HL-60 (cell line): Measurements from ENCODE around the gene EEF1AKMT2.

Experiments
- DNase-seq, 2 experiments: peaks; one replicate each; pipeline ENCODE4 v3.0.0-alpha.2; 2010 to 2020; ENCODE audit warnings: low read depth in 1 of 2, low spot score in 1 of 2
- H3K27ac ChIP-seq: fragments of 250-450 bp; sonication (Bioruptor Pico); replicated peaks from 2 replicates; pipeline ENCODE4 v1.5.1; 2020; ENCODE audit warnings: mild to moderate bottlenecking, moderate library complexity
- H3K27me3 ChIP-seq: fragments of 250-450 bp; sonication (Bioruptor Pico); 2 replicates; pipeline ENCODE4 v1.5.1; 2021; ENCODE audit warnings: mild to moderate bottlenecking, moderate library complexity; ENCODE audit not compliant: insufficient read depth, poor library complexity, severe bottlenecking
- H3K4me3 ChIP-seq: replicated peaks from 2 replicates; pipeline ENCODE4 v1.5.1; 2011; ENCODE audit warnings: mild to moderate bottlenecking, control low read depth, low read length; ENCODE audit not compliant: insufficient read depth
- CTCF ChIP-seq: IDR thresholded peaks from one replicate; pipeline ENCODE4 v1.5.1; 2011; ENCODE audit warnings: low read length, control low read depth, inconsistent platforms; ENCODE audit not compliant: insufficient read depth
- GABPA ChIP-seq: IDR thresholded peaks from 2 replicates; pipeline ENCODE4 v1.6.1; 2012; ENCODE audit warnings: low read depth
- POLR2AphosphoS5 ChIP-seq: IDR thresholded peaks from 2 replicates; pipeline ENCODE4 v1.6.1; 2012; ENCODE audit warnings: low read depth
- REST ChIP-seq: IDR thresholded peaks from 2 replicates; pipeline ENCODE4 v1.6.1; 2012; ENCODE audit warnings: low read depth; ENCODE audit not compliant: insufficient replicate concordance
- SPI1 ChIP-seq: IDR thresholded peaks from 2 replicates; pipeline ENCODE4 v1.6.1; 2012; ENCODE audit warnings: low read depth, mild to moderate bottlenecking, borderline replicate concordance

The EEF1AKMT2 gene

GRCh38 chr10:124717911-124718741 is 73.6 kb downstream of the EEF1AKMT2 start:
- H3K27ac ChIP-seq: peak overlapping the region; percentile 79

GRCh38 chr10:124717041-124717757 is 74.5 kb downstream of the EEF1AKMT2 start:
- Histone ChIP-seq H3K27ac (peak overlapping the region; percentile 79), H3K4me3 (no peak overlapping the region), H3K27me3 (no peaks in the 10 kb centered on the region)
- DNase-seq: no peak
- no peak for TF ChIP-seq REST
- no peak for TF ChIP-seq POLR2AphosphoS5
- no peak for TF ChIP-seq SPI1
- no peak for TF ChIP-seq GABPA
- no peak for TF ChIP-seq CTCF

More at GRCh38 chr10:124717911-124718741, 73.6 kb downstream of the EEF1AKMT2 start:
- peak; percentile 79 to 96 for DNase-seq
- TF ChIP-seq POLR2AphosphoS5 (no peak), CTCF (no peak), SPI1 (peak; percentile 62; the same call in 1 of the 2 replicates)
- Histone ChIP-seq H3K27me3 (no peaks in the 10 kb centered on the region), H3K4me3 (no peak overlapping the region)

- no peak overlapping the region for H3K4me3 ChIP-seq
- no peak overlapping the region for H3K27ac ChIP-seq
- TF ChIP-seq REST (no peak), CTCF (no peak), SPI1 (no peak), POLR2AphosphoS5 (no peak), GABPA (no peak)
- DNase-seq: no peak
- no peaks in the 10 kb centered on the region for H3K27me3 ChIP-seq
These were observed 75.3 kb downstream of the EEF1AKMT2 start for GRCh38 chr10:124716369-124716768.
